RWPE1 (cell line): ENCODE results near the gene NFATC2.
"Not testable (repeated sequence)": the region's sequence is repeated elsewhere in the genome, so short reads cannot be mapped to it uniquely, and the experiment has no call there.

Experiments
- CTCF ChIA-PET: fragments of 350-600 bp; sonication (Branson Sonifier 250); formaldehyde crosslinking; extraction: SDS; loops from one replicate; lab custom pipeline; 2021; lab: Yijun Ruan, JAX
- POLR2A ChIA-PET: fragments of 400-600 bp; formaldehyde crosslinking; extraction: SDS; loops from one replicate; lab custom pipeline; 2020; ENCODE audit warnings: antibody characterized with exemption; ENCODE audit not compliant: low non-redundant PET; lab: Yijun Ruan, JAX
- DNase-seq: peaks from one replicate; pipeline ENCODE4 v3.0.0; 2012; ENCODE audit warnings: low spot score
- H3K27ac ChIP-seq: fragments of 450-650 bp; 2 replicates; pipeline ENCODE4 v1.5.1; 2017
- CTCF ChIP-seq: fragments of 450-650 bp; conservative IDR thresholded peaks from 2 replicates; pipeline ENCODE4 v1.5.1; 2017; ENCODE audit warnings: low read depth, mild to moderate bottlenecking

Gene NFATC2

GRCh38 chr20:51345601-51346101 lies 196.9 kb downstream of the NFATC2 start:
- CTCF ChIA-PET: interaction anchor here (0.6 kb wide), 1 partner anchor 527 kb away, joined by 3 read pairs; no protein-coding TSS in a partner anchor
- no peak for TF ChIP-seq CTCF
- peak overlapping the region; percentile 91 for H3K27ac ChIP-seq
- POLR2A ChIA-PET: interaction anchor here (0.5 to 0.7 kb wide), 3 partner anchors 29 to 749 kb away, joined by 3 to 4 read pairs (median 3); no protein-coding TSS in a partner anchor
- peak; percentile 98 for DNase-seq

GRCh38 chr20:51343802-51344201 lies 198.7 kb downstream of the NFATC2 start:
- DNase-seq, H3K27ac ChIP-seq, POLR2A ChIA-PET: not testable (repeated sequence)
- CTCF ChIA-PET: interaction anchor here (0.6 kb wide), 1 partner anchor 123 kb away, joined by 4 read pairs; no protein-coding TSS in a partner anchor

- H3K27ac ChIP-seq: no peak overlapping the region
- no peak for DNase-seq
- ChIA-PET CTCF (interaction anchor here (0.8 kb wide), 1 partner anchor 548 kb away, joined by 4 read pairs; the partner anchor contains the start of gene BCAS4), POLR2A (no interaction called here)
- no peak for TF ChIP-seq CTCF
These were observed 199.8 kb downstream of the NFATC2 start for GRCh38 chr20:51342510-51343236.

- CTCF ChIA-PET: no interaction called here
- TF ChIP-seq CTCF: no peak
- DNase-seq: no peak
- POLR2A ChIA-PET: no interaction called here
- H3K27ac ChIP-seq: no peak overlapping the region
These were observed 200.9 kb downstream of the NFATC2 start for GRCh38 chr20:51341581-51341980.

GRCh38 chr20:51340451-51340840 lies 202.1 kb downstream of the NFATC2 start:
- no peak overlapping the region for H3K27ac ChIP-seq
- POLR2A ChIA-PET: no interaction called here
- CTCF ChIA-PET: no interaction called here
- no peak for DNase-seq
- TF ChIP-seq CTCF: no peak

- no peak for DNase-seq
- TF ChIP-seq CTCF: no peak
- H3K27ac ChIP-seq: no peak overlapping the region
- POLR2A ChIA-PET: no interaction called here
- CTCF ChIA-PET: interaction anchor here (0.6 kb wide), 1 partner anchor 652 kb away, joined by 3 read pairs; no protein-coding TSS in a partner anchor
These were observed 202.6 kb downstream of the NFATC2 start for GRCh38 chr20:51339721-51340450.
